IMR-90 (cell line): ENCODE data around the gene NPAS3. TPM values are rescaled to one million over a fixed set of nuclear protein-coding genes. Genes with fewer than 3 reads are reported as not detected.

Source experiments
- ATAC-seq: fragments of 200-7000 bp; cut with Tn5 transposase; 2 replicates; pipeline ENCODE4 v1.9.1; 2020; ENCODE audit warnings: low read depth, mild to moderate bottlenecking, moderate library complexity
- BruUV-seq: library from RNA; stranded (reverse); fragments of 400-500 nt; replicated peaks from 2 replicates; lab custom pipeline; 2021; lab: Mats Ljungman, UMichigan
- CTCF ChIA-PET: fragments of 300-600 bp; formaldehyde crosslinking; extraction: SDS; loops from one replicate; lab custom pipeline; 2021; ENCODE audit warnings: antibody characterized with exemption; lab: Yijun Ruan, JAX
- POLR2A ChIA-PET: fragments of 300-600 bp; sonication (Branson Sonifier 250); formaldehyde crosslinking; loops from one replicate; lab custom pipeline; 2022; ENCODE audit warnings: antibody characterized with exemption; ENCODE audit not compliant: unreplicated experiment; lab: Charles Lee
- DNase-seq: peaks from one replicate; pipeline ENCODE4 v3.0.0; 2013
- H2AFZ ChIP-seq: replicated peaks from 2 replicates; pipeline ENCODE3; 2013; ENCODE audit warnings: low read length, mild to moderate bottlenecking; ENCODE audit not compliant: poor library complexity
- H2AK5ac ChIP-seq: 2 replicates; pipeline ENCODE4 v1.6.1; 2013; ENCODE audit warnings: low read depth, low read length, inconsistent platforms
- H2AK9ac ChIP-seq: replicated peaks from 2 replicates; pipeline ENCODE3; 2013; ENCODE audit warnings: mild to moderate bottlenecking, low read depth, low read length, moderate library complexity; ENCODE audit not compliant: poor library complexity
- H2BK120ac ChIP-seq: 2 replicates; pipeline ENCODE4 v1.6.1; 2013; ENCODE audit warnings: low read depth, low read length, inconsistent platforms
- H2BK15ac ChIP-seq: 3 replicates; pipeline ENCODE4 v1.6.1; 2013; ENCODE audit warnings: low read depth, low read length, inconsistent platforms
- H2BK20ac ChIP-seq: 2 replicates; pipeline ENCODE4 v1.6.1; 2013; ENCODE audit warnings: low read depth, mild to moderate bottlenecking, inconsistent platforms, low read length, moderate library complexity
- H2BK5ac ChIP-seq: 2 replicates; pipeline ENCODE4 v1.6.1; 2013; ENCODE audit warnings: mild to moderate bottlenecking, low read depth, low read length, inconsistent platforms; ENCODE audit not compliant: poor library complexity, severe bottlenecking
- H3K14ac ChIP-seq: replicated peaks from 2 replicates; pipeline ENCODE4 v1.6.1; 2013; ENCODE audit warnings: low read depth, low read length, inconsistent platforms
- H3K18ac ChIP-seq: 2 replicates; pipeline ENCODE4 v1.6.1; 2013; ENCODE audit warnings: low read depth, low read length, control low read depth
- H3K23ac ChIP-seq: 2 replicates; pipeline ENCODE4 v1.6.1; 2013; ENCODE audit warnings: low read depth, low read length, inconsistent platforms
- H3K27ac ChIP-seq: 2 replicates; pipeline ENCODE4 v1.5.1; 2013; ENCODE audit warnings: mild to moderate bottlenecking, control low read depth, low read length; ENCODE audit not compliant: insufficient read depth
- H3K27me3 ChIP-seq: 2 replicates; pipeline ENCODE4 v1.6.1; 2013; ENCODE audit warnings: low read length; ENCODE audit not compliant: control insufficient read depth, insufficient read depth
- H3K36me3 ChIP-seq: 2 replicates; pipeline ENCODE4 v1.6.1; 2013; ENCODE audit warnings: low read length, mixed read lengths; ENCODE audit not compliant: control insufficient read depth, insufficient read depth
- H3K4ac ChIP-seq: 2 replicates; pipeline ENCODE4 v1.6.1; 2013; ENCODE audit warnings: low read depth, low read length, inconsistent platforms
- H3K4me1 ChIP-seq: 2 replicates; pipeline ENCODE4 v1.6.1; 2013; ENCODE audit warnings: low read length, mixed read lengths; ENCODE audit not compliant: control insufficient read depth, insufficient read depth
- H3K4me2 ChIP-seq: 2 replicates; pipeline ENCODE4 v1.6.1; 2013; ENCODE audit warnings: low read depth, mild to moderate bottlenecking, control low read depth, low read length, moderate library complexity
- H3K4me3 ChIP-seq: 2 replicates; pipeline ENCODE4 v1.5.1; 2013; ENCODE audit warnings: low read depth, mild to moderate bottlenecking, control low read depth, low read length, moderate library complexity; ENCODE audit not compliant: insufficient read depth
- H3K56ac ChIP-seq: 2 replicates; pipeline ENCODE4 v1.6.1; 2013; ENCODE audit warnings: low read length, inconsistent platforms; ENCODE audit not compliant: insufficient read depth; ENCODE audit errors: extremely low read depth
- H3K79me1 ChIP-seq, 2 experiments: 2 replicates each; pipeline ENCODE4 v1.6.1; 2013; ENCODE audit warnings: low read length in 2 of 2, inconsistent platforms in 1 of 2, low read depth in 1 of 2
- H3K9ac ChIP-seq: 2 replicates; pipeline ENCODE4 v1.6.1; 2013; ENCODE audit warnings: low read depth, low read length, control low read depth
- H3K9me1 ChIP-seq: 2 replicates; pipeline ENCODE4 v1.6.1; 2013; ENCODE audit warnings: low read length, inconsistent platforms; ENCODE audit not compliant: insufficient read depth
- H3K9me3 ChIP-seq: 2 replicates; pipeline ENCODE4 v1.6.1; 2013; ENCODE audit warnings: low read length; ENCODE audit not compliant: control insufficient read depth, insufficient read depth
- H4K20me1 ChIP-seq: 2 replicates; pipeline ENCODE4 v1.6.1; 2013; ENCODE audit warnings: low read length, inconsistent platforms; ENCODE audit not compliant: insufficient read depth
- H4K5ac ChIP-seq: 2 replicates; pipeline ENCODE4 v1.6.1; 2013; ENCODE audit warnings: mild to moderate bottlenecking, low read depth, low read length, control low read depth
- H4K8ac ChIP-seq, 2 experiments: 2 replicates each; pipeline ENCODE4 v1.6.1; 2013; ENCODE audit warnings: low read depth in 2 of 2, low read length in 2 of 2, control low read depth in 1 of 2, inconsistent platforms in 1 of 2
- H4K91ac ChIP-seq: 2 replicates; pipeline ENCODE4 v1.6.1; 2013; ENCODE audit warnings: low read depth, low read length, inconsistent platforms; ENCODE audit not compliant: insufficient read depth
- CHD1 ChIP-seq: IDR thresholded peaks from 2 replicates; pipeline ENCODE4 v1.6.1; 2012; ENCODE audit warnings: low read depth, low read length, improper control_type of control experiment
- ELK1 ChIP-seq: fragments of 150-350 bp; IDR thresholded peaks from 2 replicates; pipeline ENCODE4 v1.6.1; 2016; ENCODE audit warnings: low read depth, mild to moderate bottlenecking, low read length, moderate library complexity, borderline replicate concordance
- FOS ChIP-seq: fragments of 150-350 bp; IDR thresholded peaks from 2 replicates; pipeline ENCODE4 v1.6.1; 2016; ENCODE audit warnings: low read depth, low read length
- POLR2A ChIP-seq: IDR thresholded peaks from 2 replicates; pipeline ENCODE4 v1.6.1; 2012; ENCODE audit warnings: mild to moderate bottlenecking, low read depth, low read length
- RCOR1 ChIP-seq: IDR thresholded peaks from 2 replicates; pipeline ENCODE4 v1.6.1; 2012; ENCODE audit warnings: mild to moderate bottlenecking, low read length, improper control_type of control experiment; ENCODE audit not compliant: insufficient replicate concordance
- SMC3 ChIP-seq: fragments of 150-350 bp; IDR thresholded peaks from 2 replicates; pipeline ENCODE4 v1.6.1; 2016; ENCODE audit warnings: low read depth, mild to moderate bottlenecking, antibody characterized with exemption, low read length, moderate library complexity
- WGBS, 2 experiments: methylation state at CpG; one replicate each; pipeline versions ENCODE4 v1.1.5 to v1.1.7; 2013; ENCODE audit warnings: missing lambda C conversion rate in 2 of 2; ENCODE audit not compliant: insufficient read length in 1 of 2; ENCODE audit errors: extremely low coverage in 2 of 2; 5-methylcytosine and 5-hydroxymethylcytosine counted together
- dilution Hi-C: fragments of 300-500 bp; cut with HindIII; formaldehyde crosslinking; loops from one replicate; pipeline ENCODE4 v1.14.3; 2018; ENCODE audit warnings: low sequenced_read_pairs; ENCODE audit not compliant: unreplicated experiment
- in situ Hi-C: fragments of 300-500 bp; cut with MboI; formaldehyde crosslinking; loops from 3 replicates; pipeline ENCODE4 v1.14.3; 2019; ENCODE audit warnings: low sequenced_read_pairs, inconsistent platforms, mixed read lengths
- intact Hi-C: fragments of 100-400 bp; cut with micrococcal nuclease; formaldehyde crosslinking; loops from 2 replicates; pipeline ENCODE4 v1.10.0; 2022
- polyA plus RNA-seq, 3 experiments: library from polyadenylated mRNA; depleted of rRNA; stranded (reverse); fragments of >200 nt; gene quantifications; 2 replicates each; pipeline ENCODE4 v1.2.3, GENCODE V29; 2012; ENCODE audit warnings: low replicate concordance in 1 of 3
- total RNA-seq: library from RNA; depleted of rRNA; stranded (reverse); fragments of >200 nt; gene quantifications from 2 replicates; pipeline ENCODE4 v1.2.3, GENCODE V29; 2012

Gene NPAS3
- total and polyA plus RNA-seq, 2 of the 4 experiments (the other 2 are of a cell fraction) = not detected

GRCh38 chr14:33480887-33481184, 542.2 kb downstream of the NPAS3 start:
- H3K4me2 ChIP-seq = no peak overlapping the region
- intact Hi-C loops (no loop called here), in situ Hi-C loops (no loop called here), dilution Hi-C loops (no loop called here)
- H2BK20ac ChIP-seq = no peak overlapping the region
- no peaks in the 10 kb centered on the region for H3K9me1 ChIP-seq
- WGBS, 2 experiments = no CpG with 5 or more reads among the region's 3 CpGs
- no peak overlapping the region for H3K14ac ChIP-seq
- TF ChIP-seq POLR2A = no peak
- no peak for TF ChIP-seq CHD1
- no peak for TF ChIP-seq RCOR1
- TF ChIP-seq ELK1 = no peak
- TF ChIP-seq SMC3 = no peak
- TF ChIP-seq FOS = no peak
- no peak overlapping the region for H2BK15ac ChIP-seq
- no peak overlapping the region for H4K91ac ChIP-seq
- H3K27me3 ChIP-seq = no peaks in the 10 kb centered on the region
- no peak for DNase-seq
- no peak overlapping the region for H3K4me3 ChIP-seq
- H3K79me1 ChIP-seq = no peaks in the 10 kb centered on the region
- H2AFZ ChIP-seq = no peak overlapping the region
- H3K4ac ChIP-seq = no peak overlapping the region
- H4K5ac ChIP-seq = no peak overlapping the region
- ChIA-PET CTCF (no interaction called here), POLR2A (no interaction called here)
- H3K9ac ChIP-seq = no peak overlapping the region
- H3K36me3 ChIP-seq = no peaks in the 10 kb centered on the region
- H3K9me3 ChIP-seq = no peaks in the 10 kb centered on the region
- H4K8ac ChIP-seq = no peak overlapping the region
- H3K27ac ChIP-seq = no peak overlapping the region
- H3K4me1 ChIP-seq = no peaks in the 10 kb centered on the region
- no peak overlapping the region for H2BK120ac ChIP-seq
- no peak overlapping the region for H2AK5ac ChIP-seq
- no peak overlapping the region for H3K56ac ChIP-seq
- no TSS peak for BruUV-seq
- ATAC-seq = no peak
- H4K20me1 ChIP-seq = no peaks in the 10 kb centered on the region
- no peak overlapping the region for H3K18ac ChIP-seq
- H2AK9ac ChIP-seq = no peak overlapping the region
- no peak overlapping the region for H2BK5ac ChIP-seq
- H3K23ac ChIP-seq = no peak overlapping the region
